HepG2 (cell line): ENCODE data around the gene ANO1. TPM values are rescaled to one million over a fixed set of nuclear protein-coding genes. Genes with fewer than 3 reads are reported as not detected.

Experiments used
- ATAC-seq: fragments of 200-7000 bp; cut with Tn5 transposase; 3 replicates; pipeline ENCODE4 v1.9.1; 2020; ENCODE audit warnings: mild to moderate bottlenecking, moderate library complexity
- BruUV-seq: library from RNA; stranded (reverse); fragments of 400-500 nt; replicated peaks from 2 replicates; lab custom pipeline; 2021; lab: Mats Ljungman, UMichigan
- CTCF ChIA-PET: fragments of 300-600 bp; formaldehyde crosslinking; extraction: SDS; loops from one replicate; lab custom pipeline; 2021; ENCODE audit warnings: low total read pairs, inconsistent platforms, low intra/inter-chr PET ratio; lab: Yijun Ruan, JAX
- POLR2A ChIA-PET: fragments of 350-600 bp; sonication (Branson Sonifier 250); formaldehyde crosslinking; loops from one replicate; lab custom pipeline; 2020; ENCODE audit warnings: antibody characterized with exemption, inconsistent platforms; lab: Yijun Ruan, JAX
- DNase-seq: peaks from one replicate; pipeline ENCODE4 v3.0.0-alpha.2; 2015; ENCODE audit warnings: low spot score
- FAIRE-seq: peaks from 3 replicates; lab custom pipeline; 2011; peaks lifted over from hg19 to GRCh38; lab: Jason Lieb, UNC
- H2AFZ ChIP-seq: one replicate; pipeline ENCODE4 v1.6.1; 2011; ENCODE audit warnings: low read length, inconsistent platforms
- H3K27ac ChIP-seq: fragments of 300-600 bp; 3 replicates; pipeline ENCODE4 v1.8.0; 2011; ENCODE audit warnings: mixed run types, mild to moderate bottlenecking, mixed read lengths, low read length, inconsistent platforms; ENCODE audit not compliant: insufficient read depth; ENCODE audit errors: extremely low read length
- H3K27me3 ChIP-seq, 2 experiments: fragments of 200-600 bp in 1 of 2; 2 replicates in 1 of 2; 3 replicates in 1 of 2; pipeline versions ENCODE4 v1.6.0 to v1.8.0; 2011; ENCODE audit warnings: low read length in 2 of 2, mild to moderate bottlenecking in 2 of 2, moderate library complexity in 2 of 2, inconsistent platforms in 1 of 2; ENCODE audit not compliant: insufficient read depth in 2 of 2, control insufficient read depth in 1 of 2
- H3K36me3 ChIP-seq, 2 experiments: fragments of 200-600 bp in 1 of 2; replicated peaks in 1 of 2; 2 replicates in 1 of 2; 3 replicates in 1 of 2; pipeline versions ENCODE4 v1.5.1 to v1.8.0; 2011; ENCODE audit warnings: low read length in 2 of 2, inconsistent platforms in 1 of 2; ENCODE audit not compliant: insufficient read depth in 2 of 2, control insufficient read depth in 1 of 2
- H3K4me1 ChIP-seq: 2 replicates; pipeline ENCODE4 v1.5.1; 2012; ENCODE audit warnings: low read length, inconsistent platforms; ENCODE audit not compliant: insufficient read depth
- H3K4me2 ChIP-seq: 2 replicates; pipeline ENCODE4 v1.6.0; 2011; ENCODE audit warnings: low read depth, low read length, inconsistent platforms
- H3K4me3 ChIP-seq, 3 experiments: fragments of 200-600 bp in 1 of 3; sonication (generic), shearing (Covaris generic) in 1 of 3; replicated peaks in 1 of 3; 2 replicates each; pipeline ENCODE4 v1.5.1; 2011 to 2016; ENCODE audit warnings: low read length in 3 of 3, inconsistent platforms in 2 of 3, low read depth in 2 of 3, mild to moderate bottlenecking in 2 of 3, control low read depth in 1 of 3, mixed read lengths in 1 of 3; ENCODE audit not compliant: insufficient read depth in 1 of 3
- H3K79me2 ChIP-seq: one replicate; pipeline ENCODE4 v1.6.1; 2011; ENCODE audit warnings: low read length, inconsistent platforms; ENCODE audit not compliant: insufficient read depth
- H3K9ac ChIP-seq: 2 replicates; pipeline ENCODE4 v1.6.0; 2011; ENCODE audit warnings: mild to moderate bottlenecking, low read depth, low read length, inconsistent platforms; ENCODE audit not compliant: insufficient read depth
- H3K9me3 ChIP-seq: 2 replicates; pipeline ENCODE4 v1.5.1; 2012; ENCODE audit warnings: mild to moderate bottlenecking, low read length
- H4K20me1 ChIP-seq: 2 replicates; pipeline ENCODE4 v1.6.0; 2011; ENCODE audit warnings: inconsistent platforms, mild to moderate bottlenecking, low read length, moderate library complexity; ENCODE audit not compliant: insufficient read depth
- DR1 ChIP-seq: sonication (generic); formaldehyde crosslinking; IDR thresholded peaks from 2 replicates; pipeline ENCODE4 v1.8.0; 2021; ENCODE audit warnings: mild to moderate bottlenecking, missing genetic modification reagents, inconsistent platforms
- GABPB1 ChIP-seq: IDR thresholded peaks from 2 replicates; pipeline ENCODE4 v1.6.1; 2016; ENCODE audit warnings: mild to moderate bottlenecking, missing genetic modification reagents, moderate library complexity, missing compliant biosample characterization
- RXRB ChIP-seq: IDR thresholded peaks from 2 replicates; pipeline ENCODE4 v1.6.1; 2016; ENCODE audit warnings: borderline replicate concordance, missing genetic modification reagents, missing compliant biosample characterization
- ZBTB21 ChIP-seq: sonication (generic); formaldehyde crosslinking; IDR thresholded peaks from 2 replicates; pipeline ENCODE4 v1.4.0; 2020; ENCODE audit warnings: missing genetic modification reagents
- ZMAT3 ChIP-seq: sonication (generic); formaldehyde crosslinking; conservative IDR thresholded peaks from 2 replicates; pipeline ENCODE4 v1.7.0; 2021; ENCODE audit warnings: missing genetic modification reagents
- ZNF383 ChIP-seq: sonication (generic); formaldehyde crosslinking; IDR thresholded peaks from 2 replicates; pipeline ENCODE4 v1.4.0; 2020; ENCODE audit warnings: missing genetic modification reagents, mild to moderate bottlenecking, borderline replicate concordance
- WGBS: methylation state at CpG from one replicate; pipeline ENCODE4 v1.1.6; 2017; ENCODE audit warnings: low lambda C conversion rate; 5-methylcytosine and 5-hydroxymethylcytosine counted together
- in situ Hi-C: cut with HindIII; loops from 2 replicates; pipeline ENCODE4 v1.10.0; 2017; ENCODE audit warnings: low pct_unique_long_range_greater_than_20kb; ENCODE audit not compliant: extremely low pct_ligation_motif_present
- intact Hi-C: fragments of 100-400 bp; cut with micrococcal nuclease; formaldehyde crosslinking; loops from one replicate; pipeline ENCODE4 v1.10.0; 2022; ENCODE audit not compliant: unreplicated experiment
- polyA plus RNA-seq, 8 experiments: library from polyadenylated mRNA; depleted of rRNA in 3 of 8; stranded (reverse) in 7 of 8; unstranded in 1 of 8; fragments of >200 nt; fragmentation: Illumina TruSeq in 4 of 8; extraction: Trizol in 4 of 8; gene quantifications; 2 replicates each; pipeline versions ENCODE4 v1.2.1 to v1.2.3, GENCODE V29; 2011 to 2016; ENCODE audit warnings: low read depth in 4 of 8, missing spikeins in 1 of 8, mixed read lengths in 1 of 8; ENCODE audit not compliant: insufficient read depth in 1 of 8
- total RNA-seq, 5 experiments: library from RNA; depleted of rRNA; stranded (reverse); fragments of >200 nt; fragmentation: Illumina TruSeq; extraction: Trizol; gene quantifications; 2 replicates each; pipeline ENCODE4 v1.2.3, GENCODE V29; 2016; ENCODE audit warnings: low read depth in 1 of 5
- TF ChIP-seq, protein P1 (sequence below): sonication (generic); formaldehyde crosslinking; IDR thresholded peaks from 2 replicates; pipeline ENCODE4 v1.5.1; 2020; ENCODE audit warnings: missing genetic modification reagents, mild to moderate bottlenecking, borderline replicate concordance

The ANO1 gene
- total and polyA plus RNA-seq, 2 of the 13 experiments (the other 11 are each of a cell fraction or from before 2014, with no cell fraction given) = not detected

DNA sequence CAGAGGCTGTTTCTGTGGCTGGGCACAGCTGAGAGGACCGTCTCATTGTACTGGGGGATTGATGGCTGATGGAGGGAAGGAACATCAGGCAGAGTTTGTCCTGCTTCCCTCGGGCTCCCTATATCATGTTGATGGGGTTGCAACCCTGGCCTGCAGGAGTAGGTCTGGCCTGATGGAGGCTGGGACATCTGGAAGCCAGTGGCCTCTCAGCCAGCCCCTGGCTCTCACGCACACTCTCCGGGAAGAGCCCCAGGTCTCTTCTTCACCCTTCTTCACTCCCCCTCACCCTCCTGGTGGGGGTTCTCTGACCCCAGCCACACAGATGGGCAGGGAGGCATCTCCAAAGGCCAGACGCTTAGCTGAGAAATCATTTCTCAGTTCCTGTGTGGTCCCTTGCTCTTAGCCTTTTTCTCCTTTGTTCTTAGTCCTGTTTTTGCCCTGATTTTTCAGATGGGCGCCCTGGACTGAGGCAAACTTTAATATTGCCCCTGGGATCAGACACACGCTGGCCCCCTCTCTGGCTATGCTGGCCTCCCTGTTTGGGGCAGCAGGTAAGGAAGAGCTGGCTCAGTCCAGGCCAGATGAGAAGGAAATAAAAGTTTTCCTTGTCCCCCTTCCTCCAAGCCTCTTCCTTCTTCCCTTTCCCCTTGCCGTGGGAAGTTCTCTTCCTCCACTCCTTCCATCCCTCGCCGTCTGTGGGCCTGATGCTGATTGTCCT is 13.9 kb upstream of the ANO1 start (continued):
- TF ChIP-seq ZNF383 (CRISPR knock-in tag) = no peak

DNA sequence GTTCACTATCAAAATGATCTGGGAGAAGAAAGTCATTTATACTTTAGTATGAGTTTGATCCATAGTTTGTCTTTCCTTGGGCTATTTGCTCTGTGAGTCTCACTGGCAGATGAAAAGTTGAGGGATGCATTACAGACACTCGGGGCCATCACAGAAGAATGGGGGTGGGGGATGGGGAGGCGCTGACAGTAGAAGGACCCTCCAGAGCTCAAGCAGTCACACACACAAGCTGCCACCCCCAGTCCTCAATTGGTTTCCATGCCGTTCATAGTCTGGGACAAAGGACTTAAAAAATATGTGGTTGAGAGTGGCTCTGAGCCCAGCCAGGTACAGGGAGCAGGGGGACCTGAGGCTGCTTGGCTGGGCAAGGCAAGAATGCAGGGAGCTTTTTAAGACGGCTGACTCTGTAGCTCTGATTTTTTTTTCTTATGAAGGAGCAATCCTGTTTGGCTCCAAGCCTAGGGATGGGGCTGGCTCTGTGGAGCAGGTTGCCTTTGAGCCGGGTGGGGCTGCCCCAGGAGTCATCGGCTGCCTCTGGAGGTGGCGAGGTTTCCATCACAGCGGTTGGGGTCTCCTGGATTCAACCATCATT is 13.3 kb upstream of the ANO1 start:
- no peak for FAIRE-seq
- POLR2A ChIA-PET = no interaction called here
- intact Hi-C loops = no loop called here

More for the DNA sequence above, 13.3 kb upstream of the ANO1 start:
- H3K4me1 ChIP-seq = peaks cover 10% of the 10 kb centered on the region
- H4K20me1 ChIP-seq = no peaks in the 10 kb centered on the region; the same call in 1 of the 2 replicates
- DNase-seq (no peak), ATAC-seq (no peak)
- CTCF ChIA-PET = no interaction called here
- in situ Hi-C loops = no loop called here
- no peaks in the 10 kb centered on the region for H3K9me3 ChIP-seq
- no peak overlapping the region for H3K4me3 ChIP-seq
- no peaks in the 10 kb centered on the region for H3K36me3 ChIP-seq
- no peak overlapping the region for H3K9ac ChIP-seq
- 29% methylated on average over 8 of the region's 8 CpGs for WGBS
- H3K27me3 ChIP-seq = peaks cover 5 to 73% of the 10 kb centered on the region in 2 experiments; a peak in 4 of 5 replicates
- no peak for TF ChIP-seq ZMAT3 (CRISPR knock-in tag)
- TF ChIP-seq ZBTB21 (CRISPR knock-in tag) = no peak
- no peak for TF ChIP-seq RXRB (CRISPR knock-in tag)
- no peak for TF ChIP-seq GABPB1
- no peak for TF ChIP-seq DR1
- TF ChIP-seq, protein P1, sequence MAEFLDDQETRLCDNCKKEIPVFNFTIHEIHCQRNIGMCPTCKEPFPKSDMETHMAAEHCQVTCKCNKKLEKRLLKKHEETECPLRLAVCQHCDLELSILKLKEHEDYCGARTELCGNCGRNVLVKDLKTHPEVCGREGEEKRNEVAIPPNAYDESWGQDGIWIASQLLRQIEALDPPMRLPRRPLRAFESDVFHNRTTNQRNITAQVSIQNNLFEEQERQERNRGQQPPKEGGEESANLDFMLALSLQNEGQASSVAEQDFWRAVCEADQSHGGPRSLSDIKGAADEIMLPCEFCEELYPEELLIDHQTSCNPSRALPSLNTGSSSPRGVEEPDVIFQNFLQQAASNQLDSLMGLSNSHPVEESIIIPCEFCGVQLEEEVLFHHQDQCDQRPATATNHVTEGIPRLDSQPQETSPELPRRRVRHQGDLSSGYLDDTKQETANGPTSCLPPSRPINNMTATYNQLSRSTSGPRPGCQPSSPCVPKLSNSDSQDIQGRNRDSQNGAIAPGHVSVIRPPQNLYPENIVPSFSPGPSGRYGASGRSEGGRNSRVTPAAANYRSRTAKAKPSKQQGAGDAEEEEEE = no peak
- no peak overlapping the region for H3K27ac ChIP-seq
- no peak overlapping the region for H2AFZ ChIP-seq
- no TSS peak for BruUV-seq
- no peaks in the 10 kb centered on the region for H3K79me2 ChIP-seq
- H3K4me2 ChIP-seq = no peak overlapping the region
